ENCODE measurements around the gene SKI. TPM values are rescaled to one million over a fixed set of nuclear protein-coding genes. Genes with fewer than 3 reads are reported as not detected.

The SKI gene
- total and polyA plus RNA-seq, 9 of the 15 experiments (the other 6 are each of a cell fraction or from before 2014, with no cell fraction given), result 0.10 to 60.5 (median 4.6) TPM

DNA sequence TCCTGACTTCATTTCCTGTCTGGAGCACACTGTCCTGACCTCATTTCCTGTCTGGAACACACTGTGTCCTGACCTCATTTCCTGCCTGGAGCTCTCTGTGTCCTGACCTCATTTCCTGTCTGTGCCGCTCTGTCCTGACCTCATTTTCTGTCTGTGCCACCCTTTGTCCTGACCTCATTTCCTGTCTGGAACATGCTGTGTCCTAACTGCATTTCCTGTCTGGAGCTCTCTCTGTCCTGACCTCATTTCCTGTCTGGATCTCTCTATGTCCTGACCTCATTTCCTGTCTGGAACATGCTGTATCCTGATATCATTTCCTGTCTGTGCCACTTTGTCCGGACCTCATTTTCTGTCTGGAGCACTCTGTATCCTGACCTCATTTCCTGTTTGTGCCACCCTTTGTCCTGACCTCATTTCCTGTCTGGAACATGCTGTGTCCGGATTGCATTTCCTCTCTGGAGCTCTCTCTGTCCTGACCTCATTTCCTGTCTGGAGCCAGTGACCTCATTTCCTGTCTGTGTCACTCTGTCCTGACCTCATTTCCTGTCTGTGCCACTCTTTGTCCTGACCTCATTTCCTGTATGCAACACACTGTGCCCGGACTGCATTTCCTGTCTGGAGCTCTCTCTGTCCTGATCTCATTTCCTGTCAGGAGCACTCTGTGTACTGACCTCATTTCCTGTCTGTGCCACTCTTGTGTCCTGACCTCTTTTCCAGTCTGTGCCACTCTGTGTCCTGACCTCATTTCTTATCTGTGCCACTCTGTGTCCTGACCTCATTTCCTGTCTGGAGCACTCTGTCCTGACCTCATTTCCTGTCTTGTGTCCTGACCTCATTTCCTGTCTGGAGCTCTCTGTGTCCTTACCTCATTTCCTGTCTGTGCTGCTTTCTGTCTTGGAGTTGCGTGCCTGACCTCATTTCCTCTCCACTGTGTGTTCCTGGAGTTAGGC lies 27.6 kb downstream of the SKI start (continued):
- TF ChIP-seq SNIP1 (IDR thresholded peaks at IDR 0.05; ENCODE audit: low read depth) (0 out of 2 replicates have a peak, but pooled peaks have one; percentile 30), RBM34 (IDR thresholded peaks at IDR 0.05; ENCODE audit: borderline replicate concordance, insufficient read depth, low read length) (no peak), ZNF431 (CRISPR knock-in tag; IDR thresholded peaks at IDR 0.05) (no peak), RCOR1 (IDR thresholded peaks at IDR 0.05; ENCODE audit: borderline replicate concordance in 1 of 2, low read depth in 2 of 2, low read length in 2 of 2) (no peak), NR1H2 (CRISPR knock-in tag; IDR thresholded peaks at IDR 0.05) (no peak), PHF20 (IDR thresholded peaks at IDR 0.05; ENCODE audit: partially characterized antibody) (peak; percentile 53)
- TF ChIP-seq, protein P1, sequence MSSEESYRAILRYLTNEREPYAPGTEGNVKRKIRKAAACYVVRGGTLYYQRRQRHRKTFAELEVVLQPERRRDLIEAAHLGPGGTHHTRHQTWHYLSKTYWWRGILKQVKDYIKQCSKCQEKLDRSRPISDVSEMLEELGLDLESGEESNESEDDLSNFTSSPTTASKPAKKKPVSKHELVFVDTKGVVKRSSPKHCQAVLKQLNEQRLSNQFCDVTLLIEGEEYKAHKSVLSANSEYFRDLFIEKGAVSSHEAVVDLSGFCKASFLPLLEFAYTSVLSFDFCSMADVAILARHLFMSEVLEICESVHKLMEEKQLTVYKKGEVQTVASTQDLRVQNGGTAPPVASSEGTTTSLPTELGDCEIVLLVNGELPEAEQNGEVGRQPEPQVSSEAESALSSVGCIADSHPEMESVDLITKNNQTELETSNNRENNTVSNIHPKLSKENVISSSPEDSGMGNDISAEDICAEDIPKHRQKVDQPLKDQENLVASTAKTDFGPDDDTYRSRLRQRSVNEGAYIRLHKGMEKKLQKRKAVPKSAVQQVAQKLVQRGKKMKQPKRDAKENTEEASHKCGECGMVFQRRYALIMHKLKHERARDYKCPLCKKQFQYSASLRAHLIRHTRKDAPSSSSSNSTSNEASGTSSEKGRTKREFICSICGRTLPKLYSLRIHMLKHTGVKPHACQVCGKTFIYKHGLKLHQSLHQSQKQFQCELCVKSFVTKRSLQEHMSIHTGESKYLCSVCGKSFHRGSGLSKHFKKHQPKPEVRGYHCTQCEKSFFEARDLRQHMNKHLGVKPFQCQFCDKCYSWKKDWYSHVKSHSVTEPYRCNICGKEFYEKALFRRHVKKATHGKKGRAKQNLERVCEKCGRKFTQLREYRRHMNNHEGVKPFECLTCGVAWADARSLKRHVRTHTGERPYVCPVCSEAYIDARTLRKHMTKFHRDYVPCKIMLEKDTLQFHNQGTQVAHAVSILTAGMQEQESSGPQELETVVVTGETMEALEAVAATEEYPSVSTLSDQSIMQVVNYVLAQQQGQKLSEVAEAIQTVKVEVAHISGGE (CRISPR knock-in tag; IDR thresholded peaks at IDR 0.05), result peak in 2 of 3 experiments; percentile 43 to 55; a peak in 3 of 6 replicates

Measured in K562 (cell line).